HEK293 (cell line): ENCODE data around the gene ZNF688.
A peak's percentile ranks its signal among the peaks of the same experiment; 100 is the strongest.
"Not testable (repeated sequence)": the region's sequence is repeated elsewhere in the genome, so short reads cannot be mapped to it uniquely, and the experiment has no call there.

Experiments
- CTCF ChIA-PET: fragments of 350-600 bp; formaldehyde crosslinking; extraction: SDS; loops from one replicate; lab custom pipeline; 2021; ENCODE audit warnings: antibody characterized with exemption; lab: Yijun Ruan, JAX
- POLR2A ChIA-PET: fragments of 300-600 bp; formaldehyde crosslinking; extraction: SDS; loops from one replicate; lab custom pipeline; 2020; ENCODE audit warnings: antibody characterized with exemption, inconsistent platforms; lab: Yijun Ruan, JAX
- H3K27ac ChIP-seq: fragments of 200-500 bp; sonication (Bioruptor generic); 2 replicates; pipeline ENCODE4 v1.5.1; 2014; ENCODE audit warnings: low read depth, low read length, control low read depth, inconsistent platforms; ENCODE audit errors: extremely low read depth
- H3K36me3 ChIP-seq, 2 experiments: fragments of 200-500 bp in 1 of 2; sonication (Bioruptor generic) in 1 of 2; 1 replicate in 1 of 2; 2 replicates in 1 of 2; pipeline ENCODE4 v1.5.1; 2014 to 2017; ENCODE audit warnings: inconsistent platforms in 2 of 2, low read length in 2 of 2; ENCODE audit not compliant: control insufficient read depth in 2 of 2, insufficient read depth in 1 of 2
- H3K4me1 ChIP-seq: fragments of 200-500 bp; sonication (Bioruptor generic); 2 replicates; pipeline ENCODE4 v1.5.1; 2014; ENCODE audit warnings: mild to moderate bottlenecking, low read length, inconsistent platforms; ENCODE audit not compliant: control insufficient read depth, insufficient read depth
- H3K4me3 ChIP-seq: 2 replicates; pipeline ENCODE4 v1.5.1; 2011; ENCODE audit warnings: low read depth, mild to moderate bottlenecking, control low read depth, low read length, moderate library complexity
- H3K9me3 ChIP-seq: fragments of 200-500 bp; sonication (Bioruptor generic); 2 replicates; pipeline ENCODE4 v1.5.1; 2014; ENCODE audit warnings: low read depth, low read length, inconsistent platforms; ENCODE audit not compliant: control insufficient read depth, insufficient read depth
- EGR2 ChIP-seq: fragments of 450-650 bp; formaldehyde crosslinking; IDR thresholded peaks from 2 replicates; pipeline ENCODE4 v1.5.1; 2016; ENCODE audit warnings: low read depth, missing biosample characterization, missing genetic modification characterization
- KLF1 ChIP-seq: fragments of 450-650 bp; formaldehyde crosslinking; IDR thresholded peaks from 2 replicates; pipeline ENCODE4 v1.5.1; 2016; ENCODE audit warnings: missing biosample characterization, missing genetic modification characterization
- OSR2 ChIP-seq: fragments of 450-650 bp; formaldehyde crosslinking; IDR thresholded peaks from 2 replicates; pipeline ENCODE4 v1.5.1; 2016; ENCODE audit warnings: missing biosample characterization, missing genetic modification characterization
- ZNF140 ChIP-seq: fragments of 450-650 bp; formaldehyde crosslinking; IDR thresholded peaks from 2 replicates; pipeline ENCODE4 v1.5.1; 2016; ENCODE audit warnings: missing biosample characterization, missing genetic modification characterization
- ZNF341 ChIP-seq: fragments of 450-650 bp; formaldehyde crosslinking; IDR thresholded peaks from 2 replicates; pipeline ENCODE4; 2016; ENCODE audit warnings: low read depth, missing biosample characterization, missing genetic modification characterization
- ZNF394 ChIP-seq: fragments of 450-650 bp; formaldehyde crosslinking; IDR thresholded peaks from 2 replicates; pipeline ENCODE4 v1.5.1; 2016; ENCODE audit warnings: missing biosample characterization, missing genetic modification characterization, mild to moderate bottlenecking, moderate library complexity, borderline replicate concordance
- ZNF426 ChIP-seq: fragments of 450-650 bp; formaldehyde crosslinking; IDR thresholded peaks from 2 replicates; pipeline ENCODE4 v1.5.1; 2017; ENCODE audit warnings: missing biosample characterization, missing genetic modification characterization, mild to moderate bottlenecking, inconsistent platforms, moderate library complexity
- ZNF561 ChIP-seq: fragments of 450-650 bp; IDR thresholded peaks from 2 replicates; pipeline ENCODE4 v1.5.1; 2018; ENCODE audit warnings: missing biosample characterization, missing genetic modification characterization, borderline replicate concordance
- TF ChIP-seq, protein P1 (sequence below): fragments of 450-650 bp; formaldehyde crosslinking; IDR thresholded peaks from 2 replicates; pipeline ENCODE4 v1.5.1; 2016; ENCODE audit warnings: missing biosample characterization, missing genetic modification characterization
- TF ChIP-seq, protein P2 (sequence below): fragments of 450-650 bp; formaldehyde crosslinking; IDR thresholded peaks from 2 replicates; pipeline ENCODE4 v1.5.1; 2017; ENCODE audit warnings: missing biosample characterization, mild to moderate bottlenecking, missing genetic modification characterization, moderate library complexity

Gene ZNF688

DNA sequence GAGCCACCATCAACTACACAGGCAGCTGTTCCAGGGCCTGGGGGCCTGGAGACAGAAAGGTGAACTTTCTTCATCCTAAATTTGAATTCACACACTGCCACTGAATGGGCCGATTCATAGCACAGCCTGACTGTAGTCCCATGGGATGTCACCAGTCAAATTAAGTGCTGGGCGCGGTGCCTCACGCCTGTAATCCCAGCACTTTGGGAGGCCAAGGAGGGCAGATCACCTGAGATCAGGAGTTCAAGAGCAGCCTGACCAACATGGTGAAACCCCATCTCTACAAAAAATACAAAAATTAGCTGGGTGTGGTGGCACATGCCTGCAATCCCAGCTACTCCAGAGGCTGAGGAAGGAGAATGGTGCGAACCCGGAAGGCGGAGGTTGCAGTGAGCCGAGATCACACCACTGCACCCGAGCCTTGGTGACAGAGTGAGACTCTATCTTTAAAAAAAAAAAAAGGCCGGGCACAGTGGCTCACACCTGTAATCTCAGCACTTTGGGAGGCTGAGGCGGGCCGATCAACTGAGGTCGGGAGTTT, 31.5 kb downstream of the ZNF688 start:
- TF ChIP-seq ZNF341 (tag by site-specific recombination) = peak; percentile 55
- peak; percentile 46; the same call in 1 of the 2 replicates for TF ChIP-seq ZNF394 (tag by site-specific recombination)
- peak; percentile 70; the same call in 1 of the 2 replicates for TF ChIP-seq KLF1 (tag by site-specific recombination)
- peak; percentile 15; the same call in 1 of the 2 replicates for TF ChIP-seq OSR2
- TF ChIP-seq, protein P1, sequence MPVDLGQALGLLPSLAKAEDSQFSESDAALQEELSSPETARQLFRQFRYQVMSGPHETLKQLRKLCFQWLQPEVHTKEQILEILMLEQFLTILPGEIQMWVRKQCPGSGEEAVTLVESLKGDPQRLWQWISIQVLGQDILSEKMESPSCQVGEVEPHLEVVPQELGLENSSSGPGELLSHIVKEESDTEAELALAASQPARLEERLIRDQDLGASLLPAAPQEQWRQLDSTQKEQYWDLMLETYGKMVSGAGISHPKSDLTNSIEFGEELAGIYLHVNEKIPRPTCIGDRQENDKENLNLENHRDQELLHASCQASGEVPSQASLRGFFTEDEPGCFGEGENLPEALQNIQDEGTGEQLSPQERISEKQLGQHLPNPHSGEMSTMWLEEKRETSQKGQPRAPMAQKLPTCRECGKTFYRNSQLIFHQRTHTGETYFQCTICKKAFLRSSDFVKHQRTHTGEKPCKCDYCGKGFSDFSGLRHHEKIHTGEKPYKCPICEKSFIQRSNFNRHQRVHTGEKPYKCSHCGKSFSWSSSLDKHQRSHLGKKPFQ = peak; percentile 69
- TF ChIP-seq, all 188 proteins: peak for 5; not testable (repeated sequence) for 183
- ChIA-PET CTCF (interaction anchor here (1.2 to 1.4 kb wide), 2 partner anchors 17 to 58 kb away, joined by 3 read pairs; no protein-coding TSS in a partner anchor), POLR2A (interaction anchor here (3.1 kb wide), 1 partner anchor 18 kb away, joined by 12 read pairs; the partner anchor contains the start of gene ZNF764)
- not testable (repeated sequence) for H3K36me3 ChIP-seq, H3K4me1 ChIP-seq, H3K4me3 ChIP-seq, H3K9me3 ChIP-seq, H3K27ac ChIP-seq

DNA sequence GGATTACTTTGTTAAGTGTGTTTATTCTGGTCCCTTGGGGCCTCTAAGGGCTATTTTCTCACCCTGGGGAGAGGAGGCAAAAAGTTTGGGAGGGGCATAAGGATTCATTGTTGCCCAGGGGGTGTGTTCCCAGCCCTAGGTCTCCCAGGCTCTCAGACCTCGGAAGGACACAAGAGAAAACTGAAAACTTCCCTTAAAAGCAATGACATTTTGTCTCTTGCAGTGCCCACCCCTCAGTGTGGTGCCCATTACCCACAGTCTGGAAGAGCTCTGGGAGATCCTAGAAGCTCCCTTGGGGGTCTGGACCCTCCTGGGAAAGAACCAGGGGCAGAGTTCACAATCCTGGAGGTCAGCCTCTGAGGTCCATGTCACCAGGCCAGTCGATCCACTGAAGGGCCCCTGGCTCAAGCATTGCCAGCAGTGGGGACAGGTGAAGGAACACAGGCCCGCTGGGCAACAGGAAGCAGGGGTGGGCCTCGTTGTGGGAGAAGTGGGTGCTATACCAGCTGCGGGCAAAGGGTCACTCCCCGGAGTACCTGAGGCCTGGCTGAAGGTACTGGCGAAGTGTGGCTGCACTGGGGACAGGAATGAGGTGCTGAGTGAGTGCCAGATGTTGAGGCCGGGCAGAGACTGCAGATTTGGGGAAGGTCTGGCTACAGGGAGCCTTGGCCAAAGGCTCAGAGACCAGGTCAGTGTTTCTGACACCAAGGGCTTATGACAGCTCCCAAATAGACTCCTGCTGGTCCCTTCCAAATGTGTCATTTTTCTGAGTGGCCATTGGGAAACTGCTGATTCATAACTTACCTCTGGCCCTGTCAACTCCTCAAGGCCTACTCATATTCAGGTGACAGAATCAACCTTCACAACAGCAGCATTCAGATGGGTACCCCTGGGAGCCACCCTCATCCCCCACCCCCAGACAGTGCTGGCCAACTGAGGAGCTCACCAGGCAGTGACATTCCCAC, 32.2 kb downstream of the ZNF688 start:
- Histone ChIP-seq H3K4me1 (peaks cover 6% of the 10 kb centered on the region; the same call in 1 of the 2 replicates), H3K27ac (no peak overlapping the region), H3K36me3 (no peaks in the 10 kb centered on the region)
- TF ChIP-seq ZNF561 (tag by site-specific recombination) = no peak
- TF ChIP-seq, protein P2, sequence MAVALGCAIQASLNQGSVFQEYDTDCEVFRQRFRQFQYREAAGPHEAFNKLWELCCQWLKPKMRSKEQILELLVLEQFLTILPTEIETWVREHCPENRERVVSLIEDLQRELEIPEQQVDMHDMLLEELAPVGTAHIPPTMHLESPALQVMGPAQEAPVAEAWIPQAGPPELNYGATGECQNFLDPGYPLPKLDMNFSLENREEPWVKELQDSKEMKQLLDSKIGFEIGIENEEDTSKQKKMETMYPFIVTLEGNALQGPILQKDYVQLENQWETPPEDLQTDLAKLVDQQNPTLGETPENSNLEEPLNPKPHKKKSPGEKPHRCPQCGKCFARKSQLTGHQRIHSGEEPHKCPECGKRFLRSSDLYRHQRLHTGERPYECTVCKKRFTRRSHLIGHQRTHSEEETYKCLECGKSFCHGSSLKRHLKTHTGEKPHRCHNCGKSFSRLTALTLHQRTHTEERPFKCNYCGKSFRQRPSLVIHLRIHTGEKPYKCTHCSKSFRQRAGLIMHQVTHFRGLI = peak; percentile 38; the same call in 1 of the 2 replicates
- TF ChIP-seq ZNF140 = no peak
- no peak for TF ChIP-seq ZNF426 (tag by site-specific recombination)
- TF ChIP-seq EGR2 (tag by site-specific recombination) = 0 out of 2 replicates have a peak, but pooled peaks have one; percentile 7
- TF ChIP-seq, all 188 proteins: peak for 2
- no peak overlapping the region for H3K4me3 ChIP-seq
- no peaks in the 10 kb centered on the region for H3K9me3 ChIP-seq
- POLR2A ChIA-PET = interaction anchor here (3.1 kb wide), 1 partner anchor 19 kb away, joined by 12 read pairs; the partner anchor contains the start of gene ZNF764
- CTCF ChIA-PET = interaction anchor here (0.5 to 1.4 kb wide), 3 partner anchors 18 to 452 kb away, joined by 3 to 4 read pairs (median 3); no protein-coding TSS in a partner anchor

DNA sequence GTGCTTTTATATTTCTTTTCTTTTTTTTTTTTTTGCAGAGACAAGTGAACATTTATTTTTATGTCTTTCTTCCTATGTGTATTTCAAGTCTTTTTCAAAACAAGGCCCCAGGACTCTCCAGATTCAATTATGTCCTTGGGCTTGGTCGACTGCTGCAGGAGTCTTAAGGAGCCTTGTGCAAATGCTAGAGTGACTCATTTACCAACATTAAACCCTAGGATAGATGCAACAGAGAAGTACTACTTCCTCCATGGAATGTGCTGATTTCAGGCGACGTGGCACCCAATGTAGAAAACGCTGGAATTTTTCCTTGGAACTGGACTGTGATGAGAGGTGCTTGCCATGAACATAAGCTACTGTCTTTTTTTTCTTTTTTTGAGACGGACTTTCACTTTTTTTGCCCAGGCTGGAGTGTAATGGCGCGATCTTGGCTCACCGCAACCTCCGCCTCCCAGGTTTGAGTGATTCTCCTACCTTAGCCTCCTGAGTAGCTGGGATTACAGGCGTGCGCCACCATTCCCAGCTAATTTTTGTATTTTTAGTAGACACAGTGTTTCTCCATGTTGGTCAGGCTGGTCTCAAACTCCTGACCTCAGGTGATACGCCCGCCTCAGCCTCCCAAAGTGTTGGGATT, 35.0 kb downstream of the ZNF688 start:
- ChIA-PET POLR2A (interaction anchor here (0.6 to 3.7 kb wide), 9 partner anchors 9 to 121 kb away, joined by 3 to 69 read pairs (median 7); partner anchors contain the start of genes SEPHS2, ZNF688, ZNF689 and ZNF764), CTCF (interaction anchor here (0.6 to 2.1 kb wide), 9 partner anchors 11 to 746 kb away, joined by 3 to 9 read pairs (median 4); partner anchors contain the start of genes DCTPP1, KIF22 and ZNF688)
- not testable (repeated sequence) for H3K9me3 ChIP-seq, H3K4me3 ChIP-seq, H3K27ac ChIP-seq, H3K4me1 ChIP-seq
- peaks cover 4 to 18% of the 10 kb centered on the region in 2 experiments; a peak in 2 of 3 replicates for H3K36me3 ChIP-seq
